ENCODE data around the gene KLHL29. TPM values are rescaled to one million over a fixed set of nuclear protein-coding genes. Genes with fewer than 3 reads are reported as not detected.

KLHL29 gene
- polyA plus RNA-seq, 1 of the 3 experiments (the other 2 are of a cell fraction), result 4.6 TPM

- H3K4me2 ChIP-seq, result no peak overlapping the region
- no peaks in the 10 kb centered on the region for H3F3A ChIP-seq (replicated peaks; ENCODE audit: insufficient read depth)
- no peak overlapping the region for H3K9ac ChIP-seq
- no peak for TF ChIP-seq SIN3A (IDR thresholded peaks at IDR 0.05; ENCODE audit: borderline replicate concordance, low read depth, low read length)
- TF ChIP-seq PBX3 (IDR thresholded peaks at IDR 0.05), result no peak
- no peak for TF ChIP-seq GATA2 (CRISPR knock-in tag; IDR thresholded peaks at IDR 0.05)
- no peak for TF ChIP-seq NRF1 (IDR thresholded peaks at IDR 0.05; ENCODE audit: low read depth, low read length)
- TF ChIP-seq IRF3 (IDR thresholded peaks at IDR 0.05; ENCODE audit: low read depth, low read length), result no peak
- no peak for TF ChIP-seq TAF1 (IDR thresholded peaks at IDR 0.05; ENCODE audit: borderline replicate concordance, low read depth, low read length)
- no peak for TF ChIP-seq TEAD4 (IDR thresholded peaks at IDR 0.05; ENCODE audit: borderline replicate concordance, insufficient read depth)
- TF ChIP-seq EP300 (IDR thresholded peaks at IDR 0.05; ENCODE audit: borderline replicate concordance in 1 of 2, low read depth in 1 of 2, low read length in 1 of 2), result no peak
- no peak for TF ChIP-seq GABPA (IDR thresholded peaks at IDR 0.05; ENCODE audit: low read depth)
- no peak for TF ChIP-seq CHD2 (IDR thresholded peaks at IDR 0.05; ENCODE audit: low read length, partially characterized antibody)
- TF ChIP-seq EZH2phosphoT487 (IDR thresholded peaks at IDR 0.05; ENCODE audit: borderline replicate concordance, low read depth), result no peak
- TF ChIP-seq JUND (IDR thresholded peaks at IDR 0.05), result no peak
- TF ChIP-seq, protein P1, sequence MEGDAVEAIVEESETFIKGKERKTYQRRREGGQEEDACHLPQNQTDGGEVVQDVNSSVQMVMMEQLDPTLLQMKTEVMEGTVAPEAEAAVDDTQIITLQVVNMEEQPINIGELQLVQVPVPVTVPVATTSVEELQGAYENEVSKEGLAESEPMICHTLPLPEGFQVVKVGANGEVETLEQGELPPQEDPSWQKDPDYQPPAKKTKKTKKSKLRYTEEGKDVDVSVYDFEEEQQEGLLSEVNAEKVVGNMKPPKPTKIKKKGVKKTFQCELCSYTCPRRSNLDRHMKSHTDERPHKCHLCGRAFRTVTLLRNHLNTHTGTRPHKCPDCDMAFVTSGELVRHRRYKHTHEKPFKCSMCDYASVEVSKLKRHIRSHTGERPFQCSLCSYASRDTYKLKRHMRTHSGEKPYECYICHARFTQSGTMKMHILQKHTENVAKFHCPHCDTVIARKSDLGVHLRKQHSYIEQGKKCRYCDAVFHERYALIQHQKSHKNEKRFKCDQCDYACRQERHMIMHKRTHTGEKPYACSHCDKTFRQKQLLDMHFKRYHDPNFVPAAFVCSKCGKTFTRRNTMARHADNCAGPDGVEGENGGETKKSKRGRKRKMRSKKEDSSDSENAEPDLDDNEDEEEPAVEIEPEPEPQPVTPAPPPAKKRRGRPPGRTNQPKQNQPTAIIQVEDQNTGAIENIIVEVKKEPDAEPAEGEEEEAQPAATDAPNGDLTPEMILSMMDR (IDR thresholded peaks at IDR 0.05), result no peak
- TF ChIP-seq RCOR1 (IDR thresholded peaks at IDR 0.05; ENCODE audit: low read length), result no peak
- TF ChIP-seq USF1 (IDR thresholded peaks at IDR 0.05; ENCODE audit: borderline replicate concordance, low read depth), result no peak
- TF ChIP-seq, protein P2, sequence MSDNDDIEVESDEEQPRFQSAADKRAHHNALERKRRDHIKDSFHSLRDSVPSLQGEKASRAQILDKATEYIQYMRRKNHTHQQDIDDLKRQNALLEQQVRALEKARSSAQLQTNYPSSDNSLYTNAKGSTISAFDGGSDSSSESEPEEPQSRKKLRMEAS (IDR thresholded peaks at IDR 0.05; ENCODE audit: low read depth), result no peak
- no peak for TF ChIP-seq FOXM1 (IDR thresholded peaks at IDR 0.05; ENCODE audit: low read depth)
- no peaks in the 10 kb centered on the region for H4K20me1 ChIP-seq (ENCODE audit: insufficient read depth)
- ChIA-PET POLR2A (no interaction called here), CTCF (no interaction called here)
- no peaks in the 10 kb centered on the region for H3K9me3 ChIP-seq
- no peak overlapping the region for H3K4me3 ChIP-seq (ENCODE audit: low read depth in 2 of 2, low read length in 1 of 2)
- no peak for DNase-seq
- H3K9me2 ChIP-seq, result no peaks in the 10 kb centered on the region
- no peak overlapping the region for H2AFZ ChIP-seq (ENCODE audit: low read depth)
- 75% methylated on average over 2 of the region's 2 CpGs for WGBS (ENCODE audit: low lambda C conversion rate)
- no peak overlapping the region for H3K27ac ChIP-seq (ENCODE audit: low read depth in 2 of 2, low read length in 1 of 2)
- peaks cover 0 to 18% of the 10 kb centered on the region in 2 experiments; a peak in 1 of 4 replicates for H3K4me1 ChIP-seq (ENCODE audit: control insufficient read depth in 1 of 2, insufficient read depth in 2 of 2, low read depth in 1 of 2, low read length in 1 of 2)
- no peaks in the 10 kb centered on the region for H3K27me3 ChIP-seq (ENCODE audit: insufficient read depth)
- no peaks in the 10 kb centered on the region for H3K36me3 ChIP-seq (replicated peaks in 1 of 2; ENCODE audit: control insufficient read depth in 1 of 2, insufficient read depth in 2 of 2, low read length in 1 of 2)
- H3K79me2 ChIP-seq (ENCODE audit: insufficient read depth), result no peaks in the 10 kb centered on the region
Observed at GRCh38 chr2:23659773-23660172, 274.8 kb downstream of the KLHL29 start.

All from SK-N-SH (cell line).